SU-DHL-6 (cell line): ENCODE results near the gene ANKRD60.

Source experiments
- H2AFZ ChIP-seq: fragments of 200-600 bp; sonication (generic); 2 replicates; pipeline ENCODE4 v1.6.1; 2014; ENCODE audit warnings: low read depth, mild to moderate bottlenecking, moderate library complexity, mixed read lengths, antibody characterized with exemption, low read length; ENCODE audit not compliant: severe bottlenecking
- H3F3A ChIP-seq: fragments of 200-600 bp; shearing (Covaris generic); 2 replicates; pipeline ENCODE4 v1.6.0; 2016; ENCODE audit warnings: antibody characterized with exemption, mild to moderate bottlenecking; ENCODE audit not compliant: insufficient read depth
- H3K27ac ChIP-seq: fragments of 200-600 bp; sonication (generic); 2 replicates; pipeline ENCODE4 v1.5.1; 2016; ENCODE audit warnings: low read depth, mild to moderate bottlenecking, low read length, moderate library complexity, mixed read lengths
- H3K27me3 ChIP-seq: fragments of 200-600 bp; sonication (generic), shearing (Covaris generic); 2 replicates; pipeline ENCODE4 v1.6.0; 2014; ENCODE audit warnings: mild to moderate bottlenecking, low read length
- H3K36me3 ChIP-seq: fragments of 200-600 bp; sonication (generic); 2 replicates; pipeline ENCODE4 v1.6.1; 2014; ENCODE audit warnings: mild to moderate bottlenecking, low read length, mixed read lengths
- H3K4me2 ChIP-seq: fragments of 300-600, 200-600 bp; shearing (Covaris generic), sonication (generic); 2 replicates; pipeline ENCODE4 v1.6.0; 2014; ENCODE audit warnings: low read length, low read depth, mild to moderate bottlenecking; ENCODE audit not compliant: poor library complexity, severe bottlenecking
- H3K4me3 ChIP-seq: fragments of 200-600 bp; sonication (generic); 2 replicates; pipeline ENCODE4 v1.5.1; 2014; ENCODE audit warnings: antibody characterized with exemption, low read length, mild to moderate bottlenecking, mixed read lengths; ENCODE audit not compliant: insufficient read depth, poor library complexity, severe bottlenecking
- H3K79me2 ChIP-seq: fragments of 200-600 bp; sonication (generic); 2 replicates; pipeline ENCODE4 v1.6.1; 2014; ENCODE audit warnings: mild to moderate bottlenecking, low read length, moderate library complexity; ENCODE audit not compliant: insufficient read depth
- H3K9ac ChIP-seq: fragments of 200-600 bp; sonication (generic); 2 replicates; pipeline ENCODE4 v1.7.0; 2014; ENCODE audit warnings: mild to moderate bottlenecking, low read length
- H3K9me2 ChIP-seq: fragments of 200-600 bp; sonication (generic); replicated peaks from 2 replicates; pipeline ENCODE4 v1.6.1; 2014; ENCODE audit warnings: low read length; ENCODE audit not compliant: insufficient read depth
- H3K9me3 ChIP-seq: fragments of 200-600 bp; sonication (generic); 2 replicates; pipeline ENCODE4 v1.6.1; 2014; ENCODE audit warnings: low read length, mixed read lengths; ENCODE audit not compliant: insufficient read depth
- H4K20me1 ChIP-seq: fragments of 200-600 bp; sonication (generic); 2 replicates; pipeline ENCODE4 v1.6.1; 2014; ENCODE audit warnings: low read depth, mild to moderate bottlenecking, antibody characterized with exemption, low read length, moderate library complexity, mixed read lengths
- CTCF ChIP-seq: fragments of 200-600 bp; sonication (generic); IDR thresholded peaks from one replicate; pipeline ENCODE4 v1.5.1; 2017; ENCODE audit warnings: antibody characterized with exemption, mild to moderate bottlenecking, low read length, moderate library complexity; ENCODE audit not compliant: insufficient read depth, poor library complexity, severe bottlenecking
- EZH2phosphoT487 ChIP-seq: fragments of 200-600 bp; sonication (generic), shearing (Covaris generic); conservative IDR thresholded peaks from 2 replicates; pipeline ENCODE4 v1.6.1; 2018; ENCODE audit warnings: mild to moderate bottlenecking, antibody characterized with exemption, low read length, moderate library complexity, mixed read lengths

ANKRD60 gene

DNA sequence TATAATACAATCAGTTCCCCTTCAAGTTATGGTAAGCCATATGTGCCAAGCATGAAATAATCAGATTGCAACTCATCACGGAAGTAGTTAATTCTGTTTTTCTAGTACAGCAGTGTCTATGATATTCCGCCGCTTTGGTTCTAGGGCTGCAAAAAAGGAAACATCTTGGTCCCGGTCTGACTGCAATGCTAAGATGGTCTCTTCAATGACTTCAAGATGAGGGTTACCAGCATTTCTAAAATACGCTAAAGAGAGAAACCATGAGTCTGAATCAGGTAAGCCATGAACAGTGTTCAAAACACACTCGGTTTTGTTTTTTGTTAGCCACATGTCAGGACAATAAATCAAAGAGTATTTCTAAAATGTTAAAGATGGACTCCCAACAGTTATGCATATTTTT lies 3.2 kb upstream of the ANKRD60 start:
- no peak overlapping the region for H2AFZ ChIP-seq
- no peaks in the 10 kb centered on the region for H3K9me2 ChIP-seq
- no peaks in the 10 kb centered on the region for H3K27me3 ChIP-seq

GRCh38 chr20:58229198-58229798 lies 845 bp upstream of the ANKRD60 start:
- Histone ChIP-seq H3K9ac (no peak overlapping the region), H3K27ac (no peak overlapping the region)

More for the DNA sequence above, 3.2 kb upstream of the ANKRD60 start:
- Histone ChIP-seq H3F3A (peaks cover 8% of the 10 kb centered on the region; the same call in 1 of the 2 replicates), H3K9ac (no peak overlapping the region), H3K27ac (no peak overlapping the region), H3K36me3 (no peaks in the 10 kb centered on the region), H3K4me2 (no peak overlapping the region), H3K79me2 (no peaks in the 10 kb centered on the region), H4K20me1 (no peaks in the 10 kb centered on the region), H3K4me3 (no peak overlapping the region), H3K9me3 (no peaks in the 10 kb centered on the region)
- TF ChIP-seq CTCF, result no peak
- TF ChIP-seq EZH2phosphoT487, result no peak

GRCh38 chr20:58228103-58228483 lies 360 bp downstream of the ANKRD60 start:
- no peaks in the 10 kb centered on the region for H3K27me3 ChIP-seq
- no peaks in the 10 kb centered on the region for H3K79me2 ChIP-seq
- no peak overlapping the region for H3K27ac ChIP-seq
- no peak for TF ChIP-seq CTCF
- no peak for TF ChIP-seq EZH2phosphoT487
- no peaks in the 10 kb centered on the region for H3K9me3 ChIP-seq
- H3K9me2 ChIP-seq, result no peaks in the 10 kb centered on the region
- no peak overlapping the region for H3K4me2 ChIP-seq
- H3K9ac ChIP-seq, result no peak overlapping the region
- H3K4me3 ChIP-seq, result no peak overlapping the region
- no peaks in the 10 kb centered on the region for H4K20me1 ChIP-seq
- H3F3A ChIP-seq, result no peaks in the 10 kb centered on the region
- no peak overlapping the region for H2AFZ ChIP-seq
- no peaks in the 10 kb centered on the region for H3K36me3 ChIP-seq

More at GRCh38 chr20:58229198-58229798, 845 bp upstream of the ANKRD60 start:
- Histone ChIP-seq H3K9me2 (no peaks in the 10 kb centered on the region), H4K20me1 (no peaks in the 10 kb centered on the region), H3K4me2 (no peak overlapping the region), H3K4me3 (no peak overlapping the region), H3K79me2 (no peaks in the 10 kb centered on the region), H3K9me3 (no peaks in the 10 kb centered on the region), H3K36me3 (no peaks in the 10 kb centered on the region), H3K27me3 (no peaks in the 10 kb centered on the region), H2AFZ (no peak overlapping the region), H3F3A (no peaks in the 10 kb centered on the region)
- no peak for TF ChIP-seq EZH2phosphoT487
- no peak for TF ChIP-seq CTCF
